H9 (cell line): ENCODE data around the gene TPRX2. TPM values are rescaled to one million over a fixed set of nuclear protein-coding genes. Genes with fewer than 3 reads are reported as not detected.

Experiments used
- DNase-seq: peaks from one replicate; pipeline ENCODE4 v3.0.0-alpha.2; 2017
- H2AFZ ChIP-seq: one replicate; pipeline ENCODE4 v1.6.1; 2013; ENCODE audit warnings: mild to moderate bottlenecking, low read length, control low read depth, moderate library complexity
- H2AK5ac ChIP-seq: 2 replicates; pipeline ENCODE4 v1.6.1; 2013; ENCODE audit warnings: low read length, control low read depth, mixed read lengths; ENCODE audit not compliant: insufficient read length
- H2BK120ac ChIP-seq: one replicate; pipeline ENCODE4 v1.6.1; 2013; ENCODE audit warnings: low read depth, mild to moderate bottlenecking, low read length, control low read depth, inconsistent platforms; ENCODE audit not compliant: poor library complexity, severe bottlenecking
- H2BK12ac ChIP-seq: 2 replicates; pipeline ENCODE4 v1.6.1; 2013; ENCODE audit warnings: low read length, control low read depth, mixed read lengths, low read depth; ENCODE audit not compliant: insufficient read length
- H2BK15ac ChIP-seq: 2 replicates; pipeline ENCODE4 v1.6.1; 2013; ENCODE audit warnings: low read depth, low read length, control low read depth
- H2BK20ac ChIP-seq: one replicate; pipeline ENCODE4 v1.6.1; 2013; ENCODE audit warnings: low read depth, mild to moderate bottlenecking, low read length, control low read depth, inconsistent platforms; ENCODE audit not compliant: poor library complexity, severe bottlenecking
- H2BK5ac ChIP-seq: 2 replicates; pipeline ENCODE4 v1.6.1; 2013; ENCODE audit warnings: low read length, control low read depth, mixed read lengths; ENCODE audit not compliant: insufficient read length
- H3K14ac ChIP-seq: 2 replicates; pipeline ENCODE4 v1.6.1; 2013; ENCODE audit warnings: low read length, control low read depth; ENCODE audit not compliant: insufficient read depth
- H3K18ac ChIP-seq: 2 replicates; pipeline ENCODE4 v1.6.1; 2013; ENCODE audit warnings: low read depth, mild to moderate bottlenecking, mixed read lengths, low read length, control low read depth; ENCODE audit not compliant: insufficient read length
- H3K23ac ChIP-seq: 2 replicates; pipeline ENCODE4 v1.6.1; 2013; ENCODE audit warnings: low read length, control low read depth, mixed read lengths, low read depth; ENCODE audit not compliant: insufficient read length
- H3K23me2 ChIP-seq: 2 replicates; pipeline ENCODE4 v1.6.1; 2013; ENCODE audit warnings: low read depth, mild to moderate bottlenecking, mixed read lengths, low read length, control low read depth; ENCODE audit not compliant: insufficient read length, poor library complexity, severe bottlenecking
- H3K27ac ChIP-seq: 2 replicates; pipeline ENCODE4 v1.5.1; 2013; ENCODE audit warnings: low read length, control low read depth, mixed read lengths, low read depth; ENCODE audit not compliant: insufficient read length
- H3K27me3 ChIP-seq: 2 replicates; pipeline ENCODE4 v1.6.1; 2013; ENCODE audit warnings: low read length, control low read depth, inconsistent platforms; ENCODE audit not compliant: insufficient read depth
- H3K4ac ChIP-seq: 2 replicates; pipeline ENCODE4 v1.6.1; 2013; ENCODE audit warnings: low read depth, mild to moderate bottlenecking, control low read depth, inconsistent platforms, low read length, moderate library complexity
- H3K4me1 ChIP-seq: 2 replicates; pipeline ENCODE4 v1.6.1; 2013; ENCODE audit warnings: low read length, control low read depth, inconsistent platforms; ENCODE audit not compliant: insufficient read depth
- H3K4me2 ChIP-seq: 2 replicates; pipeline ENCODE4 v1.6.1; 2013; ENCODE audit warnings: low read length, control low read depth, mixed read lengths; ENCODE audit not compliant: insufficient read length, insufficient read depth
- H3K56ac ChIP-seq: 2 replicates; pipeline ENCODE4 v1.6.1; 2013; ENCODE audit warnings: low read depth, mild to moderate bottlenecking, mixed read lengths, low read length, control low read depth; ENCODE audit not compliant: insufficient read length
- H3K79me1 ChIP-seq: 2 replicates; pipeline ENCODE4 v1.6.1; 2013; ENCODE audit warnings: low read depth, mild to moderate bottlenecking, moderate library complexity, low read length, control low read depth, inconsistent platforms; ENCODE audit not compliant: insufficient read depth, poor library complexity, severe bottlenecking
- H3K79me2 ChIP-seq: 2 replicates; pipeline ENCODE4 v1.6.1; 2013; ENCODE audit warnings: low read length, control low read depth, inconsistent platforms; ENCODE audit not compliant: insufficient read depth
- H3K9ac ChIP-seq: 2 replicates; pipeline ENCODE4 v1.6.1; 2013; ENCODE audit warnings: low read length, control low read depth, mixed read lengths; ENCODE audit not compliant: insufficient read length; ENCODE audit errors: extremely low read depth
- H3K9me3 ChIP-seq: one replicate; pipeline ENCODE4 v1.6.1; 2013; ENCODE audit warnings: low read depth, low read length, inconsistent platforms; ENCODE audit not compliant: control insufficient read depth
- H3T11ph ChIP-seq: one replicate; pipeline ENCODE4 v1.6.1; 2013; ENCODE audit warnings: mild to moderate bottlenecking, low read length, control low read depth, inconsistent platforms
- H4K20me1 ChIP-seq: one replicate; pipeline ENCODE4 v1.6.1; 2013; ENCODE audit not compliant: control insufficient read depth, insufficient read length, insufficient read depth
- H4K5ac ChIP-seq: 2 replicates; pipeline ENCODE4 v1.6.1; 2013; ENCODE audit warnings: low read depth, mild to moderate bottlenecking, mixed read lengths, low read length, control low read depth; ENCODE audit not compliant: insufficient read length
- H4K8ac ChIP-seq: replicated peaks from 2 replicates; pipeline ENCODE4 v1.6.1; 2013; ENCODE audit warnings: low read length, control low read depth, mixed read lengths, low read depth; ENCODE audit not compliant: insufficient read length
- H4K91ac ChIP-seq: 2 replicates; pipeline ENCODE4 v1.6.1; 2013; ENCODE audit warnings: low read depth, mild to moderate bottlenecking, moderate library complexity, mixed read lengths, low read length, control low read depth; ENCODE audit not compliant: insufficient read length
- H3K27ac Mint-ChIP-seq, 3 experiments: 2 replicates in 2 of 3; 3 replicates in 1 of 3; pipeline ENCODE4 v1.8.0; 2020 to 2021; ENCODE audit warnings: mixed read lengths in 3 of 3, mild to moderate bottlenecking in 1 of 3, moderate library complexity in 1 of 3
- H3K27me3 Mint-ChIP-seq: 2 replicates; pipeline ENCODE4 v1.8.0; 2021; ENCODE audit warnings: low read depth, mild to moderate bottlenecking, moderate library complexity, mixed read lengths
- H3K36me3 Mint-ChIP-seq, 3 experiments: 2 replicates in 2 of 3; 3 replicates in 1 of 3; pipeline ENCODE4 v1.8.0; 2020 to 2021; ENCODE audit warnings: low read depth in 3 of 3, mixed read lengths in 3 of 3; ENCODE audit not compliant: insufficient read depth in 1 of 3
- H3K4me1 Mint-ChIP-seq, 2 experiments: 2 replicates each; pipeline ENCODE4 v1.8.0; 2020; ENCODE audit warnings: mixed read lengths in 2 of 2
- H3K4me3 Mint-ChIP-seq, 2 experiments: 2 replicates in 1 of 2; 3 replicates in 1 of 2; pipeline ENCODE4 v1.8.0; 2020 to 2021; ENCODE audit warnings: mild to moderate bottlenecking in 2 of 2, mixed read lengths in 2 of 2, moderate library complexity in 1 of 2
- H3K9me3 Mint-ChIP-seq, 2 experiments: 2 replicates in 1 of 2; 3 replicates in 1 of 2; pipeline ENCODE4 v1.8.0; 2020; ENCODE audit warnings: mild to moderate bottlenecking in 2 of 2, mixed read lengths in 2 of 2, moderate library complexity in 1 of 2
- WGBS: extraction: QIAGEN DNeasy Blood & Tissue Kit; methylation state at CpG from one replicate; pipeline ENCODE4 v1.1.7; 2013; ENCODE audit warnings: missing lambda C conversion rate, low lambda C conversion rate, mixed read lengths; ENCODE audit not compliant: insufficient read length; ENCODE audit errors: extremely low coverage; 5-methylcytosine and 5-hydroxymethylcytosine counted together
- total RNA-seq: library from RNA; stranded (reverse); gene quantifications from 2 replicates; pipeline ENCODE4 v1.2.1, GENCODE V29; 2021
- TF ChIP-seq, protein P1 (sequence below): fragments of 200-600 bp; sonication (generic); conservative IDR thresholded peaks from 3 replicates; pipeline ENCODE4 v1.8.0; 2021; ENCODE audit warnings: antibody characterized with exemption, mild to moderate bottlenecking

TPRX2 gene
- total RNA-seq, 1 experiment from 2014 or later = not detected

DNA sequence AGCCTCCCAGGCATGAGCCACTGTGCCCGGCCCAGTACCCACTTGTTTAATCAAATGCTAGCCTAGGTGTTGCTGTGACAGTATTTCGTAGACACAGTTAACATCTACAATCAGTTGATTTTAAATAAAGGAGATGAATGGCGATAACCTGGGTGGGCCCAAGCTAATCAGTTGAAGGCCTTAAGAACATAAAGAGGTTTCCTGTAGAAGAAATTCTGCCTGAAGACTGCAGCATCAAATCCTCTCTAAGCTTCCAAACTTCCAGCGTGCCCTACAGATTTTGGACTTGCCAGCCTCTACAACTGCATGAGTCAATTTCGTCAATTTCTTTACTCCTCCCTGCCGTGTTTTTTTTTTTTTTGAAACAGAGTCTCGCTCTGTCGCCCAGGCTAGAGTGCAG, 40.3 kb downstream of the TPRX2 start:
- Mint-ChIP-seq H3K27ac (no peak overlapping the region), H3K27me3 (no peaks in the 10 kb centered on the region; the same call in 1 of the 2 replicates), H3K9me3 (no peaks in the 10 kb centered on the region), H3K4me1 (peaks cover 0 to 3% of the 10 kb centered on the region in 2 experiments; a peak in 1 of 4 replicates), H3K4me3 (no peak overlapping the region), H3K36me3 (no peaks in the 10 kb centered on the region)
- no peak overlapping the region for H2BK12ac ChIP-seq
- H3K4ac ChIP-seq = no peak overlapping the region
- TF ChIP-seq, protein P1, sequence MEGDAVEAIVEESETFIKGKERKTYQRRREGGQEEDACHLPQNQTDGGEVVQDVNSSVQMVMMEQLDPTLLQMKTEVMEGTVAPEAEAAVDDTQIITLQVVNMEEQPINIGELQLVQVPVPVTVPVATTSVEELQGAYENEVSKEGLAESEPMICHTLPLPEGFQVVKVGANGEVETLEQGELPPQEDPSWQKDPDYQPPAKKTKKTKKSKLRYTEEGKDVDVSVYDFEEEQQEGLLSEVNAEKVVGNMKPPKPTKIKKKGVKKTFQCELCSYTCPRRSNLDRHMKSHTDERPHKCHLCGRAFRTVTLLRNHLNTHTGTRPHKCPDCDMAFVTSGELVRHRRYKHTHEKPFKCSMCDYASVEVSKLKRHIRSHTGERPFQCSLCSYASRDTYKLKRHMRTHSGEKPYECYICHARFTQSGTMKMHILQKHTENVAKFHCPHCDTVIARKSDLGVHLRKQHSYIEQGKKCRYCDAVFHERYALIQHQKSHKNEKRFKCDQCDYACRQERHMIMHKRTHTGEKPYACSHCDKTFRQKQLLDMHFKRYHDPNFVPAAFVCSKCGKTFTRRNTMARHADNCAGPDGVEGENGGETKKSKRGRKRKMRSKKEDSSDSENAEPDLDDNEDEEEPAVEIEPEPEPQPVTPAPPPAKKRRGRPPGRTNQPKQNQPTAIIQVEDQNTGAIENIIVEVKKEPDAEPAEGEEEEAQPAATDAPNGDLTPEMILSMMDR = no peak
- no peak overlapping the region for H3K23ac ChIP-seq
- H3K9ac ChIP-seq = no peak overlapping the region
- H3K79me1 ChIP-seq = no peaks in the 10 kb centered on the region
- H3K9me3 ChIP-seq = no peaks in the 10 kb centered on the region
- no peaks in the 10 kb centered on the region for H3K4me1 ChIP-seq
- H3K79me2 ChIP-seq = no peaks in the 10 kb centered on the region
- no CpG with 5 or more reads among the region's 8 CpGs for WGBS
- H4K8ac ChIP-seq = no peak overlapping the region
- no peak overlapping the region for H2AFZ ChIP-seq
- H2BK120ac ChIP-seq = no peak overlapping the region
- H4K91ac ChIP-seq = no peak overlapping the region
- H2AK5ac ChIP-seq = no peak overlapping the region
- H2BK15ac ChIP-seq = no peak overlapping the region
- H3K23me2 ChIP-seq = no peaks in the 10 kb centered on the region
- no peak for DNase-seq
- H2BK5ac ChIP-seq = no peak overlapping the region
- H3K18ac ChIP-seq = no peak overlapping the region
- no peak overlapping the region for H3K4me2 ChIP-seq
- no peak overlapping the region for H3K27ac ChIP-seq
- H2BK20ac ChIP-seq = no peak overlapping the region
- no peaks in the 10 kb centered on the region for H4K20me1 ChIP-seq
- H4K5ac ChIP-seq = no peak overlapping the region
- no peak overlapping the region for H3K14ac ChIP-seq
- no peaks in the 10 kb centered on the region for H3K27me3 ChIP-seq
- H3T11ph ChIP-seq = no peak overlapping the region
- no peak overlapping the region for H3K56ac ChIP-seq
